GM20000 (cell line): Measurements from ENCODE around the gene KCNG4.
"Not testable (repeated sequence)": the region's sequence is repeated elsewhere in the genome, so short reads cannot be mapped to it uniquely, and the experiment has no call there.

Experiments used
- DNase-seq: peaks from one replicate; pipeline ENCODE4 v3.0.0; 2012; ENCODE audit warnings: low spot score
- TF ChIP-seq, protein P1 (sequence below): IDR thresholded peaks from 2 replicates; pipeline ENCODE4 v1.5.1; 2012; ENCODE audit warnings: mild to moderate bottlenecking, control low read depth; ENCODE audit errors: extremely low read depth, missing control alignments

Gene KCNG4

DNA sequence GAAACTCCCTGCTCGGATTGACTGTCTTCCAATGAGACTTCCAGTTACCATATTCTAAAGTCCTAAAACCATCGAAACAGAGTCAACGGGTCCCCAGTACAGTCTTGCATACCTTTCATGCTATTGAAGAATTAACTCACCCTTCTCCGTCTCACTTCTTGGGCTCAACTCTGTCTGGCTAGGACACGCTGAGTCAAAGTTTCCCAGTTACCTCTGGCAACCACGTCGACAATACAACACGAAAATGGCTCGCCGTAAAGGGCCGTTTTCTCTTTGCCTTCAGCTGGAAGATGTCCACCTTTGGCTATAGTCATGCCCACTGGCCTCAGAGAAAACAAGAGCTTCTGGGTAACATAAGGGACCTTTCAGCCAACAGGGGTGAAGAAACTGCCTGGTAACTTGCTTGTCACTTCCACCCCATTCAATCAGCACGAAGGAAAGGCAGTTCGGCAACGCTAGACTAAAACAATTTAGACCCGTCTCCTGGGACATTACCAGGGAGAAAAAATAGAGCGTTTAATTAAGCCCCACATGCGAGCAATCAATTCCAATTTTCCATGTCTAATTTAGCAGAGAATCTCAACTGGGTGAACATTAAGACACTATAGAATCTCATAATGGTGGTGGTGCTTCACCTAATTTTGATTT, 21.5 kb downstream of the KCNG4 start:
- TF ChIP-seq, protein P1, sequence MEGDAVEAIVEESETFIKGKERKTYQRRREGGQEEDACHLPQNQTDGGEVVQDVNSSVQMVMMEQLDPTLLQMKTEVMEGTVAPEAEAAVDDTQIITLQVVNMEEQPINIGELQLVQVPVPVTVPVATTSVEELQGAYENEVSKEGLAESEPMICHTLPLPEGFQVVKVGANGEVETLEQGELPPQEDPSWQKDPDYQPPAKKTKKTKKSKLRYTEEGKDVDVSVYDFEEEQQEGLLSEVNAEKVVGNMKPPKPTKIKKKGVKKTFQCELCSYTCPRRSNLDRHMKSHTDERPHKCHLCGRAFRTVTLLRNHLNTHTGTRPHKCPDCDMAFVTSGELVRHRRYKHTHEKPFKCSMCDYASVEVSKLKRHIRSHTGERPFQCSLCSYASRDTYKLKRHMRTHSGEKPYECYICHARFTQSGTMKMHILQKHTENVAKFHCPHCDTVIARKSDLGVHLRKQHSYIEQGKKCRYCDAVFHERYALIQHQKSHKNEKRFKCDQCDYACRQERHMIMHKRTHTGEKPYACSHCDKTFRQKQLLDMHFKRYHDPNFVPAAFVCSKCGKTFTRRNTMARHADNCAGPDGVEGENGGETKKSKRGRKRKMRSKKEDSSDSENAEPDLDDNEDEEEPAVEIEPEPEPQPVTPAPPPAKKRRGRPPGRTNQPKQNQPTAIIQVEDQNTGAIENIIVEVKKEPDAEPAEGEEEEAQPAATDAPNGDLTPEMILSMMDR = no peak

DNA sequence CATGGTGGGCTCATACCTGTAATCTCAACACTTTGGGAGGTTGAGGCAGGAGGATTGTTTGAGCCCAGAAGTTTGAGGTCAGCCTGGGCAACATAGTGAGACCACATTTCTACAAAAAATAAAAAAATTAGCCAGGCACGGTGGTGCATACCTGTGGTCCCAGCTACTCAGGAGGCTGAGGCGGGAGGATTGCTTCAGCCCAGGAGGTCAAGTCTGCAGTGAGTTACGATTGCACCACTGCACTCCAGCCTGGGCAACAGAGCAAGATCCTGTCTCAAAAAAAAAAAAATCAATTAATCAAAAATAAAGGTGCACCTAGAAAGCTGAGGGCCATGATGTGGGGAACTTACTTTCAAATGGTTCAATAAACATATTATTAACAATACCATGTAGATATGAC, 23.7 kb downstream of the KCNG4 start:
- DNase-seq = not testable (repeated sequence)

More for the DNA sequence above, 21.5 kb downstream of the KCNG4 start:
- DNase-seq = no peak

DNA sequence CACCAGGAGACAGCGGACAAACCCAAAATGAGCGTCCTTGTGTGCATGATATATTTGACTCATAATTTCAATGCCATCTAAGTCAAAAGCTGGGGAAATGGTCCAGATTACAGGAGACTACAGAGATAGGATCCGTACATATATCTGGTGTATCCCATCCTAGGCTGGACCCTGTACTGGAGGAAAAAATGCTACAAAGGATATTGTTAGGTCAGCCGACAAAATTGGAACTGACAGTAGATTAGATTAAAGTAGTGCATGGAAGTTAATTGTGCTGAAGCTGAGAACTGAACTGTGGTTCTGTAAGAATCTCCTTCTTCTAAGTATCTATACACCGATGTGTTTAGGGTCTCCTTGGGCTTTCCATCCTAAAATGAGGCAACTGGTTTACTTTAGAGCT, 24.3 kb downstream of the KCNG4 start:
- no peak for DNase-seq
- TF ChIP-seq, protein P1 = no peak

DNA sequence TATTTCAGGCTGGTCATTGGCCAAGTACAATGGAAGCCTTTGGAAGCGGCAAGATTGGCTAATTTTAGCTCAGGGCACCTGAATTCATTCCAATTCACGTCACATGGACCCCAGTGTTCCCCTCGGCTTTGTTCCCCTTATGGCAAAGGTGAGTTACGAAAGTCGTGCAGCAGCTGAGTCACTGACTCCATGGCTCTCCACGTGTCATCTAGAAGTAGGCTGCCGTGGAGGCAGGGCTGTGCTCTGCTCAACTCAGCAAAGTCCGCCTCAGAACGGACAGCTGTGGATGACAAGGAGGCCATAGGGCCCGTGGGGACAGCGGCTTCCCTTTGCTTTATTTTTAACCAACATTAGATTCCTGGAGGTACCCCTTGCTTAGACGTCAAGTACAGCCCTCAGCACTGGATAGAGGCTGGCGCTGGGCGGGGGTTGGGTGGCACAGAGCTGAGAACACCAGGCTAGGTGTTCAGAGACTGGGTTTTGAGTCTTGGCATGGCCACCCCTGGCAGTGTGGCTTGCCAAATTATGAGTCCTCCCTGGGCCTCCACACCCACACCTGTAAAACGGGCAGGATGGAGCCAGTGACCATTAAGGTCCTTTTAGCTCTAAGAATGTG, 25.3 kb downstream of the KCNG4 start:
- TF ChIP-seq, protein P1 = no peak
- no peak for DNase-seq

DNA sequence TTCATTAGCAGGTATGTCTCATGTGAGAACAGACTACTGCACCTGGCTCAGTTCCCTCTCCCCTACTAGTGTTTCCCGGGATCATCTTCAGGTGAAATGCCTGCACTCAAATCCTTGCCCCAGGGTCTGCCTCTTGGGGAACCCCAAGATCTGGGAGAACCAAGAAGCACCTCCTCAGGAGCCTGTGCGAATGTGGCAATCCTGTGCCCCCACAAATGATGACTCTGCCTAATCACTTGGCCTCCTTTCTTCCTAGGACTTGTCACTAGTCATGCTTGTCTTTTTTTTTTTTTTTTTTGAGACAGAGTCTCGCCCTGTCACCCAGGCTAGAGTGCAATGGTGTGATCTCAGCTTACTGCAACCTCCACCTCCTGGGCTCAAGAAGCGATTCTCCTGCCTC, 27.2 kb downstream of the KCNG4 start:
- TF ChIP-seq, protein P1 = no peak
- no peak for DNase-seq

DNA sequence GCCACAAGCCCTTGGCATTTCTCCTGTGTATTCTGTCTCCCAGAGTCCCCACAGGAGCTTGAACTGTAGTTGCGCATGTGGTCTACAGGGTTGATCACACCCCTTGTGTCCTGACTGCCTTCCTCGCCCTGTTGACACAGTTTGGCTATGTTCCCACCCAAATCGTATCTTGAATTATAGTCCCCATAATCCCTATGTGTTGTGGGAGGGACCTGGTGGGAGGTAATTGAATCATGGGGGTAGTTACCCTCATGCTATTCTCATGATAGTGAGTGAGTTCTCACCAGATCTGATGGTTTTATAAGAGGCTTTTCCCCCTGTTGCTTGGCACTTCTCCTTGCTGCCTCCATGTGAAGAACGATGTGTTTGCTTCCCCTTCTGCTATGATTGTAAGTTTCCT, 27.7 kb downstream of the KCNG4 start:
- TF ChIP-seq, protein P1 = no peak
- no peak for DNase-seq

DNA sequence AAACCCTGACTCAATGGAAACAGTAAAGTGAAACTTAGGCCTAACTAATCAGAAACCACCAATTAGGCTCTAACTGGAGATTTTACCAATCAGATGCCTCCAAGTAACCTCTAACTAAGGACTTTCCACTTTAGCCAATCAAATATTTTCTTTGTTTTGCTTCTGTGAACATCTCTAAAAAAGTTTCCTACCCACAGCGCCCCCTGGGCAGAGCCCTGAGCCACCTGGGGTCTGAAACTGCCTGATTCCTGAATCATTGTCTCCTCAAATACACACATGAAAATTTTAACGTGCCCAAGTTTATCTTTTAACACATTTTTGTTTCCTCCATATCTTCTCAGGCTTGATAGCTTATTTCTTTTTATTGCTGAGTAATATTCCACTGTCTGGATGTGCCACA, 29.8 kb downstream of the KCNG4 start:
- no peak for DNase-seq
- TF ChIP-seq, protein P1 = no peak

DNA sequence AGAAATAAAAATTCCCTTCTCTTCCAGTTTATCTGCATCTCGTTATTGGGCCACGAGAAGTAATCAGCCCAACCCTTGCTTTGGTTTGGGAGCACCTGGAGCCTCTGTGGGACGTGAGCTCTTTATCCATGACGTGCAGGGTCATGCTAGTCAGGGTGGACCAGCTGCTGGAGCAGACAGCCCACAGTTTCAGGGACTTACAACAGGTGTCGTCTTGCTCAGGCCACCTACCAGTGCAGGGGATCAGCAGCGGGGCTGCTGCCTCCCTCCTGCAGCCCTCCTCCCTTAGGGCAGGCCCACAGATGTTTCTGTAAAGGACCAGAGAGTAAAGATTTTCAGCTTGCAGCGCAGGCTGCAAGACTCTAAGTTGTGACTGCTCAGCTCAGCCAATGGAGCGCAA, 31.9 kb downstream of the KCNG4 start:
- TF ChIP-seq, protein P1 = no peak
- no peak for DNase-seq
